ENCODE data around the gene M1AP. TPM values are rescaled to one million over a fixed set of nuclear protein-coding genes. Genes with fewer than 3 reads are reported as not detected.

The M1AP gene
- total RNA-seq, 1 donor from 2014 or later, result 0.77 TPM

DNA sequence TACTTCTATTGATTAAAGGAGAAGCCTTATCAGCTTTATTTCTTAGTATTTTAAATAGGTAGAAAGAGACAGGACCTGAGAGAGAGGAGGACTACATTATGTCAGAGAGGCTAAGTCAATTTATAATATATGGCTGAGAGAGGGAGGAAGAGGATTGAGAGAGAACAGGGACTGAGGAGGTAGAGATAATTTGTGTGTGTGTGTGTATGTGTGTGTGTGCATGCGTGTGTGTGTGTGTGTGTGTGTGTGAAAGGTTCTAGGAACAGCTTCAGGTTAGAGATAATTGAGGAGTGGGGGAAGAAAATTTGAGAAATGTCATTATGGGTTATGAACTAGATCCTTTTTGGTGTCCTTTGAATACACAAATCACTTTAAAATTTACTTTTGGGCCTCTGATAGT, 78.4 kb downstream of the M1AP start:
- no peak for DNase-seq (ENCODE audit: low read depth, low spot score)
- no peak overlapping the region for H3K27ac Mint-ChIP-seq (ENCODE audit: unreplicated experiment)
- H3K27me3 Mint-ChIP-seq (ENCODE audit: low read depth), result peaks cover 19% of the 10 kb centered on the region
- no peak overlapping the region for H3K4me3 Mint-ChIP-seq
- TF ChIP-seq, protein P1, sequence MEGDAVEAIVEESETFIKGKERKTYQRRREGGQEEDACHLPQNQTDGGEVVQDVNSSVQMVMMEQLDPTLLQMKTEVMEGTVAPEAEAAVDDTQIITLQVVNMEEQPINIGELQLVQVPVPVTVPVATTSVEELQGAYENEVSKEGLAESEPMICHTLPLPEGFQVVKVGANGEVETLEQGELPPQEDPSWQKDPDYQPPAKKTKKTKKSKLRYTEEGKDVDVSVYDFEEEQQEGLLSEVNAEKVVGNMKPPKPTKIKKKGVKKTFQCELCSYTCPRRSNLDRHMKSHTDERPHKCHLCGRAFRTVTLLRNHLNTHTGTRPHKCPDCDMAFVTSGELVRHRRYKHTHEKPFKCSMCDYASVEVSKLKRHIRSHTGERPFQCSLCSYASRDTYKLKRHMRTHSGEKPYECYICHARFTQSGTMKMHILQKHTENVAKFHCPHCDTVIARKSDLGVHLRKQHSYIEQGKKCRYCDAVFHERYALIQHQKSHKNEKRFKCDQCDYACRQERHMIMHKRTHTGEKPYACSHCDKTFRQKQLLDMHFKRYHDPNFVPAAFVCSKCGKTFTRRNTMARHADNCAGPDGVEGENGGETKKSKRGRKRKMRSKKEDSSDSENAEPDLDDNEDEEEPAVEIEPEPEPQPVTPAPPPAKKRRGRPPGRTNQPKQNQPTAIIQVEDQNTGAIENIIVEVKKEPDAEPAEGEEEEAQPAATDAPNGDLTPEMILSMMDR (conservative IDR thresholded peaks at IDR 0.05), result no peak
- peaks cover 12% of the 10 kb centered on the region for H3K4me1 Mint-ChIP-seq
- no peaks in the 10 kb centered on the region for H3K9me3 Mint-ChIP-seq
- no peaks in the 10 kb centered on the region for H3K36me3 Mint-ChIP-seq (ENCODE audit: low read depth)

DNA sequence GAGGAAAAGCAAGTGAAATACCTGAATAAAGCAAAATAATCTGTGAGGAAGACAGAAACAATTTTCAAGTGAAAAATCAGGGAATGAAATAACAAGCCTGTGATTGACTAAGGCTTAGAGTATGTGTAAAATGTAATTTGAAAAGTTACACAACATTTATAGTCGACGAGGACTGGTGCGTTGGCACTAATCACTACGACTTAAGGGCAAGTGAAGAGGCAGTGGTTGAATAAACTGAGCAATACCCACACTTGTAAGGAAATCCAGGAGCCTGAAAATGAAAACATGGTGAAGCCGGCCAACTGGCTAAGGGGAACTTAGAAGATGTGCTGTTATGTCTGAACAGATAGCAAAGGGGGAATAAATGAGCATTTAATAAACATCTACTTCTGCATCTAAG, 80.2 kb downstream of the M1AP start:
- H3K27me3 Mint-ChIP-seq (ENCODE audit: low read depth), result peaks cover 31% of the 10 kb centered on the region
- H3K9me3 Mint-ChIP-seq, result no peaks in the 10 kb centered on the region
- no peaks in the 10 kb centered on the region for H3K4me1 Mint-ChIP-seq
- no peaks in the 10 kb centered on the region for H3K36me3 Mint-ChIP-seq (ENCODE audit: low read depth)
- no peak overlapping the region for H3K4me3 Mint-ChIP-seq
- DNase-seq (ENCODE audit: low read depth, low spot score), result no peak
- H3K27ac Mint-ChIP-seq (ENCODE audit: unreplicated experiment), result no peak overlapping the region
- TF ChIP-seq, protein P1 (conservative IDR thresholded peaks at IDR 0.05), result no peak

DNA sequence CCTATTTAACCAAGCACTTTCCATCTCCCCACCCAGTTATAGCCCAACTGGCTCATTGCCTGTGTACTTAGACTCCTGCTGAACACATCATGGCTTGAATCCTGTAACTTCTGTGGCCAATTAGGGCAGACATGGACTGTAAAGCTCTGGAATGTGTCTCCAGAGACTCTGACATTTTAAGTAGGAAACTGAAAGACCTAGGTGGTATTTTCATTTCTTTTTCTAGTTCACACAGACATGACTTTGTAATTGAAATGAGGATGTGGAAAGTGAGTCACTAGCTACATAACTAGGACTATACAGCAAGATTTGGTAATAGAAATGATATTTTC, 81.4 kb downstream of the M1AP start:
- no peak overlapping the region for H3K4me3 Mint-ChIP-seq
- TF ChIP-seq, protein P1 (conservative IDR thresholded peaks at IDR 0.05), result no peak
- DNase-seq (ENCODE audit: low read depth, low spot score), result no peak
- no peaks in the 10 kb centered on the region for H3K9me3 Mint-ChIP-seq
- H3K4me1 Mint-ChIP-seq, result no peaks in the 10 kb centered on the region
- H3K36me3 Mint-ChIP-seq (ENCODE audit: low read depth), result no peaks in the 10 kb centered on the region
- no peak overlapping the region for H3K27ac Mint-ChIP-seq (ENCODE audit: unreplicated experiment)
- H3K27me3 Mint-ChIP-seq (ENCODE audit: low read depth), result peaks cover 39% of the 10 kb centered on the region

DNA sequence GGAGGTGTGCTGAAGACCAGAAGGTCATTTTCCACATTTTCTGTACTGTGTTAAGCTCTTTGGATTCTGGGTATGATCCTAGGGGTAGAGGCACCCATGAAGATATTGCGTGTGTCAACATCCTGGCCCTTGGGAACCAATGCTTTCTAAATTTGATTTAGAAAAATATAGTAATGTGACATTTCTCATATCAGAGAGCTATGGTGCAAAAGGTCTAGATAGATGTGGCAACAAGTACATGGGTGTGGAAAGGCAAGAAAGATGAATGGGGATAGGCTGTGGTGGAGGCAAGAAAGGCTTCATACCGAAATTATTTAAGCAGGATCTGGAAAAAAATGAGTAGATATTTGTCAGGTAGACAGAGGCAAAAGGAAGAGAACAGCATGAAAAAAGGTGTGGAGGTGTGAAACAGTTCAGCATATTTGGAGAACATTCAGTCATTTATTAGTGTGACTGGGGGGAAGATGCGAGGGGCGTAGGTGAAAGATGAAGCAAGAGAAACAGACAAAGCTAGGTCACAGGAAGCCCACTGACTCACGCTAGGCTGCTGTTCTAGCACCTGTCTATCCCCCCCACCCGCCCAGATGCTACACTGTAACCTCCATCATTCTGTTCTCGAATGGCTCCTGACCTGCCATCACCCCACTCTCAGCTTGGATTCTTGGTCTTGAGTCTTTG, 81.9 kb downstream of the M1AP start:
- no peaks in the 10 kb centered on the region for H3K36me3 Mint-ChIP-seq (ENCODE audit: low read depth)
- no peak overlapping the region for H3K27ac Mint-ChIP-seq (ENCODE audit: unreplicated experiment)
- no peaks in the 10 kb centered on the region for H3K9me3 Mint-ChIP-seq
- TF ChIP-seq, protein P1 (conservative IDR thresholded peaks at IDR 0.05), result no peak
- H3K27me3 Mint-ChIP-seq (ENCODE audit: low read depth), result peaks cover 44% of the 10 kb centered on the region
- no peak for DNase-seq (ENCODE audit: low read depth, low spot score)
- no peak overlapping the region for H3K4me3 Mint-ChIP-seq
- H3K4me1 Mint-ChIP-seq, result no peaks in the 10 kb centered on the region

DNA sequence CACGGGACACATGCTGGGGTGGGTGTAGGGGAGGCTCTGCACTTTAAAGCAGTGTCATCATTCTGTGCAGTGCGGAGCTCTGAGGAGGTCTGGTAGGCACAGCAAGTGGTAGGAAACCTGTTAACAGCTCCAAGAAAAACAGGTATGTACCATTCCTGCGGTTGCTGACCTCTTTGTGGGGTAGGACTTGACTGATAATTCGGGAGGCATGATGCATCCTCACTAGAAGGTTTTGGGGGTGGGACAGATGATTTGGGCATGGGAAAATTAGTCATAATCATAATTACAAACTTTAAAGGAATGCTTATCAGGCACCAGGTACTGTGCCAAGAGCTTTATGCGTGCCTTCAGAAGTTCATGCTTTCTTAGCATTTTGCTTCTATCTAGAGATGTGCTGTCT, 83.9 kb downstream of the M1AP start:
- Mint-ChIP-seq H3K4me1 (no peaks in the 10 kb centered on the region), H3K27me3 (ENCODE audit: low read depth) (peaks cover 59% of the 10 kb centered on the region), H3K4me3 (no peak overlapping the region), H3K36me3 (ENCODE audit: low read depth) (no peaks in the 10 kb centered on the region), H3K27ac (ENCODE audit: unreplicated experiment) (no peak overlapping the region), H3K9me3 (no peaks in the 10 kb centered on the region)
- no peak for DNase-seq (ENCODE audit: low read depth, low spot score)
- TF ChIP-seq, protein P1 (conservative IDR thresholded peaks at IDR 0.05), result no peak

Measured in neural crest cell (in vitro differentiated cells).